Brain microvascular endothelial cell (primary cell): ENCODE measurements around the gene DNTT.

Source experiments
- DNase-seq: peaks from one replicate; pipeline ENCODE4 v3.0.0-alpha.2; 2020
- H3K27ac ChIP-seq: fragments of 250-450 bp; sonication (Bioruptor Pico); 2 replicates; pipeline ENCODE4 v1.5.1; 2020; ENCODE audit warnings: mild to moderate bottlenecking, moderate library complexity
- H3K27me3 ChIP-seq: fragments of 250-450 bp; sonication (Bioruptor Pico); replicated peaks from 2 replicates; pipeline ENCODE4 v1.5.1; 2020; ENCODE audit warnings: mild to moderate bottlenecking
- H3K36me3 ChIP-seq: fragments of 250-450 bp; sonication (Bioruptor Pico); replicated peaks from 2 replicates; pipeline ENCODE4 v1.5.1; 2020; ENCODE audit warnings: mild to moderate bottlenecking
- H3K4me3 ChIP-seq: 2 replicates; pipeline ENCODE4 v1.5.1; 2011; ENCODE audit warnings: low read depth, mild to moderate bottlenecking, control low read depth, low read length, moderate library complexity
- in situ Hi-C: cut with HindIII; loops from 2 replicates; pipeline ENCODE4 v1.10.0; 2017; ENCODE audit warnings: low sequenced_read_pairs, low pct_ligation_motif_present
- TF ChIP-seq, protein P1 (sequence below): IDR thresholded peaks from 2 replicates; pipeline ENCODE4 v1.5.1; 2011; ENCODE audit warnings: low read depth, mild to moderate bottlenecking, moderate library complexity, low read length, control low read depth, inconsistent platforms; ENCODE audit errors: missing control alignments

The DNTT gene

DNA sequence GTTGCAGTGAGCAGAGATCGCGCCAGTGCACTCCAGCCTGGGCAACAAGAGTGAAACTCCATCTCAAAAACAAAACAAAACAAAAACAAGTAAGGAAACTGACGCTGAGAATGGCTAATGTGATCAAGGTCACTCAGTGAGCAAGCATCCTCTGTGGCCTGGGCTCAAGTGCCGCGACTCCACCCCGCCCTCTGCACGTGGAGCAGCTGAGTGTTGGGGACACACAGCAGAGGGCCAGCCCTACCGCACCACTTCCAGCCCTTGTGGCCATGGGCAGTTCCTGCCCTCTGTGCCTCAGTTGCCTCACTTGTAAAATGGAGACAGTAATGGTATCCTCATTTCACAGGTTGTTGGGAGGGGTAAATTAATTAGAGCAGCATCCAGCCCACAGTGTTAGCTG, 75.5 kb downstream of the DNTT start:
- no peaks in the 10 kb centered on the region for H3K27me3 ChIP-seq
- H3K27ac ChIP-seq = no peak overlapping the region
- no peak for DNase-seq
- no peak overlapping the region for H3K4me3 ChIP-seq
- in situ Hi-C loops = no loop called here
- no peaks in the 10 kb centered on the region for H3K36me3 ChIP-seq
- TF ChIP-seq, protein P1, sequence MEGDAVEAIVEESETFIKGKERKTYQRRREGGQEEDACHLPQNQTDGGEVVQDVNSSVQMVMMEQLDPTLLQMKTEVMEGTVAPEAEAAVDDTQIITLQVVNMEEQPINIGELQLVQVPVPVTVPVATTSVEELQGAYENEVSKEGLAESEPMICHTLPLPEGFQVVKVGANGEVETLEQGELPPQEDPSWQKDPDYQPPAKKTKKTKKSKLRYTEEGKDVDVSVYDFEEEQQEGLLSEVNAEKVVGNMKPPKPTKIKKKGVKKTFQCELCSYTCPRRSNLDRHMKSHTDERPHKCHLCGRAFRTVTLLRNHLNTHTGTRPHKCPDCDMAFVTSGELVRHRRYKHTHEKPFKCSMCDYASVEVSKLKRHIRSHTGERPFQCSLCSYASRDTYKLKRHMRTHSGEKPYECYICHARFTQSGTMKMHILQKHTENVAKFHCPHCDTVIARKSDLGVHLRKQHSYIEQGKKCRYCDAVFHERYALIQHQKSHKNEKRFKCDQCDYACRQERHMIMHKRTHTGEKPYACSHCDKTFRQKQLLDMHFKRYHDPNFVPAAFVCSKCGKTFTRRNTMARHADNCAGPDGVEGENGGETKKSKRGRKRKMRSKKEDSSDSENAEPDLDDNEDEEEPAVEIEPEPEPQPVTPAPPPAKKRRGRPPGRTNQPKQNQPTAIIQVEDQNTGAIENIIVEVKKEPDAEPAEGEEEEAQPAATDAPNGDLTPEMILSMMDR = no peak

DNA sequence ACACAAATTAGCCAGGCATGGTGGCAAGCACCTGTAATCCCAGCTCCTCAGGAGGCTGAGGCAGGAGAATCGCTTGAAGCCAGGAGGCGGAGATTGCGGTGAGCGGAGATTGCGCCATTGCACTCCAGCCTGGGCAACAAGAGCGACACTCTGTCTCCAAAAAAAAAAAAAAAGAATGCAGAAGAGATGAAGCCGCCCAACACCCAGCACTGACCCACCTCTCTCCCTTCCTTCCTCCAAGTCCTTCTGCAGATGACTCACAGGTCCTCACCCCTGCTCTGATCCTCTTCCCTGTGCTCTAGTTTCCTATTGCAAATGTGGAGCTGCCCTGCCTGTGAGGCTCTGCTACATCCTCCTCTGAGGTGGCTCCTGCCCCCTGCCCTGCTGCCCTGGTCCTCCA, 76.6 kb downstream of the DNTT start:
- DNase-seq = no peak
- in situ Hi-C loops = no loop called here

DNA sequence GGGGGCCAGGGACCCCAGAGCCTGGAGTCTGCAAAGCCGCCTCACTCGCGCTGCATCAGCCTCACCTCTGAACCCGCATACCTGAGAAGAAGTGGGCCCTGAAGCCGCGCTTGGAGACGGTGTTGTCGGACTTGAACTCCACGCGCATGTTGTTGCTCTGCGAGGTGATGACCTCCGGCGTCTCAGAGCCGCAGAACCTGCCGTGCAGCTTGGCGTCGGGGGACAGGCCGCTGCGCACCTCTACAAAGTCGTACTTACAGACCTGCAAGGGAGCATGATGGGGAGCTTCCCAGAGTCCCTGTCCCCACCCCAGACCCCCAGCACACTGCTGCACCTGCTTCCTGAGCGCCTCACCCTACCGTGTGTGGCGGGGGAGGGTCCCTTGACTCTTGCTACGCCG, 80.3 kb downstream of the DNTT start:
- H3K36me3 ChIP-seq = no peaks in the 10 kb centered on the region
- no peak for DNase-seq
- no peaks in the 10 kb centered on the region for H3K27me3 ChIP-seq
- no peak overlapping the region for H3K4me3 ChIP-seq
- in situ Hi-C loops = no loop called here
- H3K27ac ChIP-seq = no peak overlapping the region
- TF ChIP-seq, protein P1 = no peak

More for the DNA sequence above, 76.6 kb downstream of the DNTT start:
- TF ChIP-seq, protein P1 = no peak
- Histone ChIP-seq H3K27ac (no peak overlapping the region), H3K27me3 (no peaks in the 10 kb centered on the region), H3K4me3 (no peak overlapping the region), H3K36me3 (no peaks in the 10 kb centered on the region)

DNA sequence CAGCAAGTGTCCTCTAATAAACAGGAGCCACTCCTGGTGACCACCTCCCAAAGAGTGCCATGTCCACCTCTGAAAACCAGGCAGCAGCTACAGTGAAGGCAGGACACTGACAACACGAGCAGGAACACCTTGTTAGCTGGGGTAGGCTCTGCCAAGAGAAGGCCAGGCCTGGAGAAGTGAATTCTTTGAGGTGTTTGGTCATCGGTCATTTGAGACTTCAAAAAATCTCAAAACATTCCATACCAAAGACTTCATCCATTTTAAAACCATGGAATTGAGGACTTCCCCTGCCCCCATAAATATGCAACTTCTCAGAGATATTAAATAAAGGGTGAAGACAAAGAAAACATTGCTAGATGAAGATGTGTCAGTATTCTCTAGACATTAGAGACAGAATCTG, 82.9 kb downstream of the DNTT start:
- H3K36me3 ChIP-seq = no peaks in the 10 kb centered on the region
- H3K27ac ChIP-seq = no peak overlapping the region
- TF ChIP-seq, protein P1 = no peak
- in situ Hi-C loops = no loop called here
- H3K4me3 ChIP-seq = no peak overlapping the region
- DNase-seq = no peak
- no peaks in the 10 kb centered on the region for H3K27me3 ChIP-seq

DNA sequence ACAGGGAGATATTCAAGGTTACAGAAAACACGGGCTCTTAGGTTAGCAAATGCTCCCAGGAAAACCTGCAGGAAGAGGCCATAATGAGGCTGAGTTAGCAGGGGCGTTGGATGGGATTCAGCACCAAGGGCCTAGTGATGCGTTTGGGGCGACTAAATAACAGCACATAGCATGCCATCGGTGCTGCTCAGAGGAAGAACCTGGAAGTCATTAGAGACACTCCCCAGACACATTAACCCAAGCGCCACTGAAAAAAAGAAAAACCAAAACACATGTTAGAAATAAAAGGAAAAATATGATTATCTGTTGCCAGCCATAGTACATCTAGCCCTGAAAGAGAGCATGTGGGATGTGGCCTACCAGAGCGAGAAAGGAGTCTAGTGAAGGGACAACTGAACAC, 83.4 kb downstream of the DNTT start:
- no peak for DNase-seq
- TF ChIP-seq, protein P1 = no peak
- in situ Hi-C loops = no loop called here
- Histone ChIP-seq H3K27me3 (no peaks in the 10 kb centered on the region), H3K27ac (no peak overlapping the region), H3K4me3 (no peak overlapping the region), H3K36me3 (no peaks in the 10 kb centered on the region)
